WI38 (cell line): ENCODE data around the gene ASXL2.
A peak's percentile ranks its signal among the peaks of the same experiment; 100 is the strongest.

Experiments used
- H3K4me3 ChIP-seq: 2 replicates; pipeline ENCODE4 v1.5.1; 2011; ENCODE audit warnings: low read depth, mild to moderate bottlenecking, control low read depth, low read length
- TF ChIP-seq, protein P1 (sequence below): IDR thresholded peaks from 2 replicates; pipeline ENCODE4 v1.5.1; 2012; ENCODE audit warnings: low read depth, mild to moderate bottlenecking, control low read depth, low read length

The ASXL2 gene

DNA sequence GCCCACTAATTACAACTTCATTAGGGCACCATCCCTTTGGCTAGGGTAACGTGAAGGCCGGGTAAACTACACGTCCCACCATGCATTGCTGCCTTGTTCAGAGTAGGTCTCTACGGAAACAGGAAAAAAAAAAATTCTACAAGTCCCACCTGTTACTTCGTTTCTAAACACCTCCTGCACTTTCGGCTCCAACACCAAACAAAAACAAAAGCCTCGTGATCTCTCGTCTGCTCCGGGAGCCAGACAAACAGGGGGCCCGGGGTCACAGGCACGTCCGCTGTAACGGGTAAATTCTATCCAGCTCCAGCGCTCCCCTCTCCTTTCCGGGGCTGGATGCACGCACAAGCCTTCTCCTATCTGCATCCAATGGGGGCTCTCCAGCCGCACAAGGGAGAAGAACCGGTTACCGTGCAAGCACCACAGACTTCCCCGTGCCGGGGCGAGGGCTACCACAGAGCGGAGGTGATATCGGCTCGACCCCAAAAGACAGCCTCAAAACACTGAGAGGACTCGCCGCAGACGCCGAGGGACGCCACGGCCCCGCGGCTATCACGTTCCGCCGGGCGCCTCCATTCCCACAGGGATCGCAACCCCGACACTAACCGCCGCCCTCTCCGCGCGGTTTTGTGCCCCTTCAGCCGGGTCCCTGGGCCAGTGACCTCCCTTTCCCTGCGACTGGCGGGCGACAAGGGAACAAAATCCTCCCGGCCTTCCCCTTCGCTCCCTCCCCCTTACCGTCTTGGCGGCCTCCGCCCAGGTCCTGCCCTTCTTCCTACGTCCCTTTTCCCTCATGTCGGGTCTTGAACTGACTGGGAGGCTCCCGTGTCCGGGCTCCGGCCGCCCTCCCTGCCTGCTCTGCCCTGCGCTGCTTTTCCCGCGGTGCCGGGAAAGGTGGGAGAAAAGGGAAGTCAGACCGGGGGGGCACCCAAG lies 591 bp downstream of the ASXL2 start:
- TF ChIP-seq, protein P1, sequence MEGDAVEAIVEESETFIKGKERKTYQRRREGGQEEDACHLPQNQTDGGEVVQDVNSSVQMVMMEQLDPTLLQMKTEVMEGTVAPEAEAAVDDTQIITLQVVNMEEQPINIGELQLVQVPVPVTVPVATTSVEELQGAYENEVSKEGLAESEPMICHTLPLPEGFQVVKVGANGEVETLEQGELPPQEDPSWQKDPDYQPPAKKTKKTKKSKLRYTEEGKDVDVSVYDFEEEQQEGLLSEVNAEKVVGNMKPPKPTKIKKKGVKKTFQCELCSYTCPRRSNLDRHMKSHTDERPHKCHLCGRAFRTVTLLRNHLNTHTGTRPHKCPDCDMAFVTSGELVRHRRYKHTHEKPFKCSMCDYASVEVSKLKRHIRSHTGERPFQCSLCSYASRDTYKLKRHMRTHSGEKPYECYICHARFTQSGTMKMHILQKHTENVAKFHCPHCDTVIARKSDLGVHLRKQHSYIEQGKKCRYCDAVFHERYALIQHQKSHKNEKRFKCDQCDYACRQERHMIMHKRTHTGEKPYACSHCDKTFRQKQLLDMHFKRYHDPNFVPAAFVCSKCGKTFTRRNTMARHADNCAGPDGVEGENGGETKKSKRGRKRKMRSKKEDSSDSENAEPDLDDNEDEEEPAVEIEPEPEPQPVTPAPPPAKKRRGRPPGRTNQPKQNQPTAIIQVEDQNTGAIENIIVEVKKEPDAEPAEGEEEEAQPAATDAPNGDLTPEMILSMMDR, result no peak
- H3K4me3 ChIP-seq, result peak overlapping the region; percentile 92

DNA sequence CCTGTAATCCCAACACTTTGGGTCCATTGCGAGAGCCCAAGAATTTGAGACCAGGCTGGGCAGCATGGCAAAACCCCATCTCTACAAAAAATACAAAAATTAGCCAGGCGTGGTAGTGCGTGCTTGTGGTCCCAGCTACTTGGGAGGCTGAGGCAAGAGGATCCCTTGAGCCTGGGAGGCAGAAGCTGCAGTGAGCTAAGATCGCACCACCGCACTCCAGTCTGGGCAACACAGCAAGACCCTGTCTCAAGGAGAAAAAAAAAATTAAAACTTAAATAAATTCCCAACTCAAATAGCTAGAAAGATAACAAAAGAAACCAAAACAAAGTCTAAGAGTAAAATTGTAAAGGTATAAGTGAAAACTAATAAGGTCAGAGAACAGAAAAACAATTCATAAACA lies 6.2 kb downstream of the ASXL2 start:
- TF ChIP-seq, protein P1, result no peak
- H3K4me3 ChIP-seq, result no peak overlapping the region

DNA sequence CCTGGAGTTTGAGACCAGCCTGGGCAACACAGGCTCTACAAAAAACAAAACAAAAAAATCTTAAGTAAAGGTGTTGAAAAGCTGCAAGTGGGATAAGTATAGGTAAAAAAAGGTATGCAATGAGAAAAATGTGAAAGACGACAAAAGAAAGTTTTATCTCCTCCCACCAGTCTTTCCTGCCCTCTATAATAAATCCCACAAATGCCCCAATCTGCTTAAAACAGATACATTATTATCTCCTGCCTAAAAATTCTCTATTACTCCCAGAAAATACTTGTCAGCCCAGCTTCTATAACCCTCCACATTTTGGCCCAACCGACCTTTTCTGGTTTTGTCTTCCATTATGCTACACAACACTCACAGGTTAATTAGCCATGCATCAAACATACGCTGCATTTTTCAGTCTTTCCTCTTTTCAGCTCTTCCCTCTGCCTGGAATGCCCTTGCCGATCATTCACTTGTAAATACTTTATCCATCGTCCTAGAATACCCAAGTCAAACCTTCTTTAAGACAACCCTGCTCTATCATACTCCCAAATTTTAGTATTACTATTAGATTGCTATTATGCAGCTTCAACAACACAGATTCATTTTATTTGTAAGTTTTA lies 10.8 kb downstream of the ASXL2 start:
- no peak overlapping the region for H3K4me3 ChIP-seq
- TF ChIP-seq, protein P1, result no peak

DNA sequence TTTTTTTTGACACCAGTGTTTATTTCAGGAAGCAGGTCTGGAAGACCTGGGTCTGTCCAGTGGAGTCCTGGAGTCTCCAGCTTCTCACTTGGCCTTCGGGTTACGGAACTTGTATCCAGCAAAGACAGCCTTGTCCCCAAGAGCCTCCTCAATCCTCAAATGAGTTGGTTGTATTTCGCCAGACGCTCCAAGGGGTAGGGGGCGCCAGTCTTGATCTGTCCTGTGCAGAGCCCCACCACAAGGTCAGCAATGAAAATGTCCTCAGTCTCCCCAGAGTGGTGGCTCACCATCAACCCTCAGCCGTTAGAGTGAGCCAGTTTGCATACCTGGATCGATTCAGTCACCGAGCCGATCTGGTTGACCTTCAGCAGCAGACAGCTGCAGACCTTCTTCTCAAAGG lies 21.9 kb downstream of the ASXL2 start:
- TF ChIP-seq, protein P1, result no peak
- no peak overlapping the region for H3K4me3 ChIP-seq

DNA sequence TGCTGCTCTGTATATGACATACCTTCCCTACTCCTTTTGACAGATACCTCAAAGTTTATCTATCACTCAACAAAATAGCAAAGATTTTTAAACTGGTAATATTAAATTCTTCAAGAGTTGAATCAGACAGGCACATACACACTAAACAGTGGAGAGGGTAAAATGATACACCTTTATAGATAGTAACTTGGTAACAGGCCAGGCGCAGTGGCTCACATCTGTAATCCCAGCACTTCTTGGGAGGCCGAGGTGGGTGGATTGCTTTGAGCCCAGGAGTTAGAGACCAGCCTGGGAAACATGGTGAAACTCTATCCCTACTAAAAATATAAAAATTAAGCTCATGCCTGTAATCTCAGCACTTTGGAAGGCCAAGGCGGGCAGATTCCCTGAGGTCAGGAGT lies 23.2 kb downstream of the ASXL2 start:
- H3K4me3 ChIP-seq, result no peak overlapping the region
- TF ChIP-seq, protein P1, result no peak

DNA sequence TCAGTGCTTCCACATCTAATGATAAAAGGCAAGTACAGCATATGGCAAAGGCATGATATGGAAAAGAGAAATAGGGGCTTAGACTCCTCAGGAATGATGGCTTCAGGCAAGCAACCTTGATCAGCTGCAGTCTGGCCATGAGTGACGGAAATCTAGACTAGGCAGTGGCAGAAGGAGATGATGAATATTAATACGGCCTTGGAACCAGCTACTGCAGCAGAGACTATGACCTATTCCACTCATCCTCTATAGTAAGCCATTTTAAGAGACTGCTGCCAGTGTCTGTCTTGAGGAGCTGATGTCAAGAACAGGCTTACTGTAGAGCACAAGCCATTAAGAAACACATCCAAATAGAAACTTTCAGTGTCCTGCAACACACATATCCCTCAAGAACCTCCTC lies 23.7 kb downstream of the ASXL2 start:
- no peak overlapping the region for H3K4me3 ChIP-seq
- TF ChIP-seq, protein P1, result no peak

DNA sequence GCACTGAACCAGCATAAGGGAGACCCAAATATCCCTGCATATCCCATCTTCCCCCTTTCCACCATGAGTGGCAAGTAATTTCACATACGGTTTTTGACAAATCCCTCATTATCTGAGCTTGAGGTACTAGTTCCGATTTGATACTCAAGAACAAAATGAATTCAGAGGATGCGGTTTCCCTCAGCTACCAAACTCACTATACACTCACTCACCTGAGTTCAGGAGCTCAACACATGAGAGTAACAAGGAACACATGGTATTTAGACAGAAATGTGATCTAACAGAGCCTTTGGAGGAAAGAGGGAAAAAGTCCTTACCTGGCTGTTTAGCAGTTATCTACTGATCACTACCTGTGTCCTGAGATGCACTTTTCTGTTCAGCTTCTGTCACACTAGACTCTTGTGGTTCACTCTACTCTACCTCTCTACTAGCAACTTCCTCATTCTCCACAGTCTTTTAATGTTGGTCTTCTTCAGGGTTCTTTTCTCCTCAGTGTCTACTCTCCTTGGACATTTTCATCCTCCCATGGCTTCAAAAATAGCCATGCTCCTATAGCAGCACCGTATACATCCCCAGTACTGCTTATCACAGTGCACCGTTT lies 25.1 kb downstream of the ASXL2 start:
- TF ChIP-seq, protein P1, result no peak
- H3K4me3 ChIP-seq, result no peak overlapping the region
